Glutamatergic neuron (in vitro differentiated cells): Measurements from ENCODE around the gene XRCC4. TPM values are rescaled to one million over a fixed set of nuclear protein-coding genes. Genes with fewer than 3 reads are reported as not detected.

Experiments
- DNase-seq: peaks from one replicate; pipeline ENCODE4 v3.0.0; 2022
- H3K27ac Mint-ChIP-seq: one replicate; pipeline ENCODE4 v1.8.0; 2020; ENCODE audit warnings: mild to moderate bottlenecking, mixed read lengths, inconsistent platforms; ENCODE audit not compliant: unreplicated experiment
- H3K27me3 Mint-ChIP-seq: one replicate; pipeline ENCODE4 v1.8.0; 2020; ENCODE audit warnings: mild to moderate bottlenecking, moderate library complexity, mixed read lengths, inconsistent platforms; ENCODE audit not compliant: unreplicated experiment
- H3K36me3 Mint-ChIP-seq: one replicate; pipeline ENCODE4 v1.8.0; 2020; ENCODE audit warnings: mild to moderate bottlenecking, mixed read lengths, inconsistent platforms; ENCODE audit not compliant: unreplicated experiment
- H3K4me1 Mint-ChIP-seq: one replicate; pipeline ENCODE4 v1.8.0; 2020; ENCODE audit warnings: mild to moderate bottlenecking, low read depth, mixed read lengths, inconsistent platforms; ENCODE audit not compliant: unreplicated experiment
- H3K4me3 Mint-ChIP-seq: one replicate; pipeline ENCODE4 v1.8.0; 2020; ENCODE audit warnings: mild to moderate bottlenecking, mixed read lengths, inconsistent platforms; ENCODE audit not compliant: unreplicated experiment
- H3K9me3 Mint-ChIP-seq: one replicate; pipeline ENCODE4 v1.8.0; 2020; ENCODE audit warnings: mild to moderate bottlenecking, moderate library complexity, mixed read lengths, inconsistent platforms; ENCODE audit not compliant: unreplicated experiment
- CTCF ChIP-seq: fragments of 200-600 bp; sonication (generic); IDR thresholded peaks from one replicate; pipeline ENCODE4 v1.5.0; 2021; ENCODE audit not compliant: partially characterized antibody, unreplicated experiment
- total RNA-seq: library from RNA; stranded (reverse); fragmentation: NEBNext Ultra II Directional; extraction: Animal tissue kit (Norgen Biotek cat#: 25700); gene quantifications from one replicate; pipeline ENCODE4 v1.2.1, GENCODE V29; 2021; ENCODE audit not compliant: unreplicated experiment

Gene XRCC4
- total RNA-seq, 1 donor from 2014 or later = 5.9 TPM

- H3K4me1 Mint-ChIP-seq = no peaks in the 10 kb centered on the region
- H3K27ac Mint-ChIP-seq = no peak overlapping the region
- no peak overlapping the region for H3K4me3 Mint-ChIP-seq
- no peaks in the 10 kb centered on the region for H3K27me3 Mint-ChIP-seq
- H3K36me3 Mint-ChIP-seq = peaks cover 5% of the 10 kb centered on the region
- no peak for TF ChIP-seq CTCF
- DNase-seq = no peak
- H3K9me3 Mint-ChIP-seq = no peaks in the 10 kb centered on the region
These were observed 285.2 kb downstream of the XRCC4 start for GRCh38 chr5:83362526-83362925.

GRCh38 chr5:83363111-83363885 lies 286.0 kb downstream of the XRCC4 start:
- no peak for DNase-seq
- no peaks in the 10 kb centered on the region for H3K4me1 Mint-ChIP-seq
- H3K9me3 Mint-ChIP-seq = no peaks in the 10 kb centered on the region
- no peak overlapping the region for H3K4me3 Mint-ChIP-seq
- H3K27ac Mint-ChIP-seq = no peak overlapping the region
- H3K36me3 Mint-ChIP-seq = peaks cover 5% of the 10 kb centered on the region
- TF ChIP-seq CTCF = no peak
- no peaks in the 10 kb centered on the region for H3K27me3 Mint-ChIP-seq

DNA sequence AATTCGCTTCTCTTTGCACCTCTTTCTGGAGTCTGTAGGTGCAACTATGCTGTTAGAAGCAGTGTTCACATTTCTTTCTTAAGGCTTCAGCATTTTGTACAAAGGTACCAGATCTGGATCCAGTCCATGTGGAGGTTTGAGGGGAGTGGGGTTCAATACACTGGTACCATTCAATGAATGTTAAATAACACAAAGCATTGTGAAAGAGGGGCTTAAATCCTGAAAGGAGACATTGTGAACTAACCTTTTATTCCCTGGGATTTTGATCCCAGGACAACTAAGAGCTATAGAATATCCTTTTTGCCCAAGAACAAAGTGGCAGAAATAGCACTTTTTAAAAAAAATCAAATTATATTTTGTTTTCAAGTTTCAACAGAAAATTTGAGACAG lies 286.5 kb downstream of the XRCC4 start:
- H3K9me3 Mint-ChIP-seq = no peaks in the 10 kb centered on the region
- H3K36me3 Mint-ChIP-seq = peaks cover 5% of the 10 kb centered on the region
- H3K27ac Mint-ChIP-seq = no peak overlapping the region
- H3K4me3 Mint-ChIP-seq = no peak overlapping the region
- peaks cover 2% of the 10 kb centered on the region for H3K4me1 Mint-ChIP-seq
- DNase-seq = no peak
- no peaks in the 10 kb centered on the region for H3K27me3 Mint-ChIP-seq
- no peak for TF ChIP-seq CTCF

- no peak for TF ChIP-seq CTCF
- peaks cover 2% of the 10 kb centered on the region for H3K9me3 Mint-ChIP-seq
- no peaks in the 10 kb centered on the region for H3K27me3 Mint-ChIP-seq
- no peak overlapping the region for H3K27ac Mint-ChIP-seq
- no peak overlapping the region for H3K4me3 Mint-ChIP-seq
- H3K36me3 Mint-ChIP-seq = peaks cover 5% of the 10 kb centered on the region
- DNase-seq = no peak
- peaks cover 2% of the 10 kb centered on the region for H3K4me1 Mint-ChIP-seq
These were observed 287.3 kb downstream of the XRCC4 start for GRCh38 chr5:83364312-83365299.
